ENCODE results near the gene SFXN3. TPM values are rescaled to one million over a fixed set of nuclear protein-coding genes. Genes with fewer than 3 reads are reported as not detected.

SFXN3 gene
- total and polyA plus RNA-seq, 2 of the 13 experiments (the other 11 are each of a cell fraction or from before 2014, with no cell fraction given): 16.8 to 71.5 TPM

DNA sequence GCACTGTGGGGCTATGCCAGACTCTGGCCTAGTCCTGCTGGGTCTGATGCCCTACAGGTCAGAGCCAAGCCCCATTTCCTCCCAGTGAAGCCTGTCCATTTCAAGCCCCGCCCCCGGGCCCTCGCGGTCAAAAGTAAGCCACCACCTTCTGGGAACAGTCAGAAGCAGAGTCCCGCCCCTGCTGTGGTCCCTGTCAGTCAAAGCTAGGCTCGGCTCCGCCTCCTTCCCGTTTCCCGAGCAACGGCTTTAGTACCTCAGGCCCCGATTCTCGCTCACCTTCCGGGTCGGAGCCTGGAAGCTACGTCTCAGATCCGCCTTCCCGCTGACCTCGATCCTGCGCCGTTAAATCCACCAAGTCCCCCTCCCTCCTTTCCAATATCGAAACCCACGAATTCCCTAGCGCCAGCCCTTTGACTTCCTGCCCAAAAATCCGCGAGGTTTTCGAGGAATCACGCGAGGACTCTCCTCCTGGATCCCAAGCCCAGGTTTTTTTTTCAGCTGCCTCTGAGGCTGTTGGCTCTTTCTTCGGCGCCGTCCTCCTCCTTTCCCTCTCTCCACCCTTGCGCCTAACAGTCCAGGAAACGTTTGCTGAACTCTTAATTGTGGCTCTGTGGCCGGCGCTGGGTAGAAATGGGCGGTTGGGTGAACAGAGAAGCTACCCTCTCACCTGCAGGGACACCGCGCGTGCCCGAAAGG is 11.8 kb downstream of the SFXN3 start (continued):
- TF ChIP-seq, protein P1, sequence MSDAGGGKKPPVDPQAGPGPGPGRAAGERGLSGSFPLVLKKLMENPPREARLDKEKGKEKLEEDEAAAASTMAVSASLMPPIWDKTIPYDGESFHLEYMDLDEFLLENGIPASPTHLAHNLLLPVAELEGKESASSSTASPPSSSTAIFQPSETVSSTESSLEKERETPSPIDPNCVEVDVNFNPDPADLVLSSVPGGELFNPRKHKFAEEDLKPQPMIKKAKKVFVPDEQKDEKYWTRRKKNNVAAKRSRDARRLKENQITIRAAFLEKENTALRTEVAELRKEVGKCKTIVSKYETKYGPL (CRISPR knock-in tag; IDR thresholded peaks at IDR 0.05): no peak
- no peak for TF ChIP-seq LCORL (IDR thresholded peaks at IDR 0.05)
- TF ChIP-seq LCORL (CRISPR knock-in tag; IDR thresholded peaks at IDR 0.05): peak; percentile 37; the same call in 1 of the 2 replicates
- no peak for TF ChIP-seq ZNF576 (CRISPR knock-in tag; IDR thresholded peaks at IDR 0.05)
- TF ChIP-seq, protein P2, sequence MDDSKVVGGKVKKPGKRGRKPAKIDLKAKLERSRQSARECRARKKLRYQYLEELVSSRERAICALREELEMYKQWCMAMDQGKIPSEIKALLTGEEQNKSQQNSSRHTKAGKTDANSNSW (CRISPR knock-in tag; IDR thresholded peaks at IDR 0.05; ENCODE audit: borderline replicate concordance): no peak
- no peak for TF ChIP-seq ZBTB38 (CRISPR knock-in tag; IDR thresholded peaks at IDR 0.05)
- peak; percentile 90 for TF ChIP-seq ZNF362 (CRISPR knock-in tag; IDR thresholded peaks at IDR 0.05; ENCODE audit: borderline replicate concordance)
- TF ChIP-seq PRPF4 (IDR thresholded peaks at IDR 0.05; ENCODE audit: low read depth, low read length, poor library complexity, severe bottlenecking): no peak
- TF ChIP-seq, protein P3, sequence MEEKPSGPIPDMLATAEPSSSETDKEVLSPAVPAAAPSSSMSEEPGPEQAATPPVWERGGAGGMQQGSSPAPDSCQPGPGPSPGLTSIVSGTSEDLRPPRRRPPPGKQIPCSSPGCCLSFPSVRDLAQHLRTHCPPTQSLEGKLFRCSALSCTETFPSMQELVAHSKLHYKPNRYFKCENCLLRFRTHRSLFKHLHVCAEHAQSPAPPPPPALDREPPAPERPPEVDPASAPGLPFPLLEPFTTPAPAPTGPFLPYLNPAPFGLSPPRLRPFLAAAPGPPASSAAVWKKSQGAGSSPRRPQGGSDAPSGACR (CRISPR knock-in tag; IDR thresholded peaks at IDR 0.05): 0 out of 2 replicates have a peak, but pooled peaks have one; percentile 26
- TF ChIP-seq AHR (CRISPR knock-in tag; IDR thresholded peaks at IDR 0.05): 0 out of 2 replicates have a peak, but pooled peaks have one; percentile 33
- no peak for TF ChIP-seq TOE1 (CRISPR knock-in tag; IDR thresholded peaks at IDR 0.05)
- TF ChIP-seq TBX3 (IDR thresholded peaks at IDR 0.05; ENCODE audit: borderline replicate concordance): no peak
- no peak for TF ChIP-seq HNF4A (CRISPR knock-in tag; IDR thresholded peaks at IDR 0.05)
- TF ChIP-seq ZSCAN12 (CRISPR knock-in tag; IDR thresholded peaks at IDR 0.05): no peak
- TF ChIP-seq PPARG (CRISPR knock-in tag; conservative IDR thresholded peaks at IDR 0.05): peak; percentile 54; the same call in 1 of the 2 replicates
- no peak for TF ChIP-seq ZNF12 (CRISPR knock-in tag; IDR thresholded peaks at IDR 0.05)
- TF ChIP-seq RARA (CRISPR knock-in tag; IDR thresholded peaks at IDR 0.05): peak; percentile 50; the same call in 1 of the 2 replicates
- no peak for TF ChIP-seq THYN1 (CRISPR knock-in tag; IDR thresholded peaks at IDR 0.05; ENCODE audit: borderline replicate concordance, low read depth)
- TF ChIP-seq HMG20B (CRISPR knock-in tag; conservative IDR thresholded peaks at IDR 0.05): no peak; the same call in 1 of the 2 replicates
- no peak for TF ChIP-seq BRF2 (CRISPR knock-in tag; IDR thresholded peaks at IDR 0.05)
- TF ChIP-seq, protein P4, sequence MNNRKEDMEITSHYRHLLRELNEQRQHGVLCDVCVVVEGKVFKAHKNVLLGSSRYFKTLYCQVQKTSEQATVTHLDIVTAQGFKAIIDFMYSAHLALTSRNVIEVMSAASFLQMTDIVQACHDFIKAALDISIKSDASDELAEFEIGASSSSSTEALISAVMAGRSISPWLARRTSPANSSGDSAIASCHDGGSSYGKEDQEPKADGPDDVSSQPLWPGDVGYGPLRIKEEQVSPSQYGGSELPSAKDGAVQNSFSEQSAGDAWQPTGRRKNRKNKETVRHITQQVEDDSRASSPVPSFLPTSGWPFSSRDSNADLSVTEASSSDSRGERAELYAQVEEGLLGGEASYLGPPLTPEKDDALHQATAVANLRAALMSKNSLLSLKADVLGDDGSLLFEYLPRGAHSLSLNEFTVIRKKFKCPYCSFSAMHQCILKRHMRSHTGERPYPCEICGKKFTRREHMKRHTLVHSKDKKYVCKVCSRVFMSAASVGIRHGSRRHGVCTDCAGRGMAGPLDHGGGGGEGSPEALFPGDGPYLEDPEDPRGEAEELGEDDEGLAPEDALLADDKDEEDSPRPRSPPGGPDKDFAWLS (CRISPR knock-in tag; IDR thresholded peaks at IDR 0.05; ENCODE audit: borderline replicate concordance): no peak
- TF ChIP-seq ZKSCAN5 (CRISPR knock-in tag; IDR thresholded peaks at IDR 0.05): no peak
- no peak for TF ChIP-seq ZNF383 (CRISPR knock-in tag; IDR thresholded peaks at IDR 0.05; ENCODE audit: borderline replicate concordance)
- 0 out of 2 replicates have a peak, but pooled peaks have one; percentile 19 for TF ChIP-seq POGZ (CRISPR knock-in tag; IDR thresholded peaks at IDR 0.05)
- no peak for TF ChIP-seq FOXM1 (CRISPR knock-in tag; IDR thresholded peaks at IDR 0.05)
